Neural cell (in vitro differentiated cells): ENCODE measurements around the gene FGFBP2. TPM values are rescaled to one million over a fixed set of nuclear protein-coding genes. Genes with fewer than 3 reads are reported as not detected.

Experiments used
- H2AFZ ChIP-seq: fragments of 200-600, 300-800 bp; sonication (generic), shearing (Covaris generic); 2 replicates; pipeline ENCODE4 v1.6.0; 2014; ENCODE audit warnings: low read depth, mild to moderate bottlenecking, antibody characterized with exemption, low read length, moderate library complexity
- H3F3A ChIP-seq: fragments of 200-600 bp; shearing (Covaris generic); 2 replicates; pipeline ENCODE4 v1.6.1; 2016; ENCODE audit warnings: mild to moderate bottlenecking, moderate library complexity, mixed read lengths, antibody characterized with exemption, low read length; ENCODE audit not compliant: insufficient read depth, poor library complexity, severe bottlenecking
- H3K27ac ChIP-seq: fragments of 200-600, 300-800 bp; sonication (generic), shearing (Covaris generic); 2 replicates; pipeline ENCODE4 v1.5.1; 2014; ENCODE audit warnings: mild to moderate bottlenecking, low read length, moderate library complexity
- H3K27me3 ChIP-seq: fragments of 300-800, 200-600 bp; sonication (generic), shearing (Covaris generic); 2 replicates; pipeline ENCODE4 v1.6.0; 2014; ENCODE audit warnings: mild to moderate bottlenecking, low read depth, low read length, moderate library complexity; ENCODE audit not compliant: insufficient read depth
- H3K36me3 ChIP-seq: fragments of 300-800, 200-600 bp; sonication (generic), shearing (Covaris generic); 2 replicates; pipeline ENCODE4 v1.5.1; 2014; ENCODE audit warnings: mild to moderate bottlenecking, antibody characterized with exemption, low read length, moderate library complexity; ENCODE audit not compliant: insufficient read depth
- H3K4me2 ChIP-seq: fragments of 300-800, 200-600 bp; sonication (generic), shearing (Covaris generic); 2 replicates; pipeline ENCODE4 v1.6.0; 2014; ENCODE audit warnings: mild to moderate bottlenecking, low read length
- H3K4me3 ChIP-seq: fragments of 300-800, 200-600 bp; sonication (generic), shearing (Covaris generic); 2 replicates; pipeline ENCODE4 v1.5.1; 2014; ENCODE audit warnings: mild to moderate bottlenecking, low read length, moderate library complexity
- H3K79me2 ChIP-seq: fragments of 200-600 bp; shearing (Covaris generic); replicated peaks from 2 replicates; pipeline ENCODE4 v1.6.0; 2014; ENCODE audit warnings: mild to moderate bottlenecking, low read length, moderate library complexity; ENCODE audit not compliant: insufficient read depth
- H3K9ac ChIP-seq: fragments of 300-800, 200-600 bp; sonication (generic), shearing (Covaris generic); 2 replicates; pipeline ENCODE4 v1.6.1; 2016; ENCODE audit warnings: mild to moderate bottlenecking, low read length, mixed read lengths
- H3K9me2 ChIP-seq: fragments of 200-600 bp; shearing (Covaris generic); 2 replicates; pipeline ENCODE4 v1.6.1; 2016; ENCODE audit warnings: mild to moderate bottlenecking, low read length, mixed read lengths; ENCODE audit not compliant: insufficient read depth
- H3K9me3 ChIP-seq: fragments of 200-600, 300-800 bp; sonication (generic), shearing (Covaris generic); 2 replicates; pipeline ENCODE4 v1.6.1; 2016; ENCODE audit warnings: mild to moderate bottlenecking, mixed run types, low read length, moderate library complexity, mixed read lengths
- H4K20me1 ChIP-seq: fragments of 200-600 bp; shearing (Covaris generic); 2 replicates; pipeline ENCODE4 v1.6.1; 2016; ENCODE audit warnings: mild to moderate bottlenecking, mixed run types; ENCODE audit not compliant: insufficient read depth
- EP300 ChIP-seq: fragments of 450-650 bp; conservative IDR thresholded peaks from 2 replicates; pipeline ENCODE4 v1.6.1; 2014; ENCODE audit warnings: antibody characterized with exemption, mild to moderate bottlenecking, moderate library complexity; ENCODE audit not compliant: poor library complexity, severe bottlenecking
- EZH2 ChIP-seq: fragments of 200-600, 300-800 bp; shearing (Covaris generic), sonication (generic); IDR thresholded peaks from 2 replicates; pipeline ENCODE4 v1.6.1; 2014; ENCODE audit warnings: antibody characterized with exemption, low read length, borderline replicate concordance, mild to moderate bottlenecking; ENCODE audit not compliant: insufficient read depth, poor library complexity, severe bottlenecking
- MXI1 ChIP-seq: fragments of 450-650 bp; conservative IDR thresholded peaks from 2 replicates; pipeline ENCODE4 v1.6.1; 2014; ENCODE audit warnings: antibody characterized with exemption, mild to moderate bottlenecking; ENCODE audit not compliant: poor library complexity, severe bottlenecking
- POLR2AphosphoS5 ChIP-seq: IDR thresholded peaks from 2 replicates; pipeline ENCODE4 v1.6.1; 2012
- RAD21 ChIP-seq: fragments of 450-650 bp; conservative IDR thresholded peaks from 2 replicates; pipeline ENCODE4 v1.6.1; 2014; ENCODE audit warnings: antibody characterized with exemption, mild to moderate bottlenecking, moderate library complexity
- REST ChIP-seq: IDR thresholded peaks from 2 replicates; pipeline ENCODE4 v1.6.1; 2012; ENCODE audit warnings: borderline replicate concordance
- SMC3 ChIP-seq: fragments of 450-650 bp; conservative IDR thresholded peaks from 2 replicates; pipeline ENCODE4 v1.6.1; 2014; ENCODE audit warnings: antibody characterized with exemption, mild to moderate bottlenecking, moderate library complexity; ENCODE audit not compliant: poor library complexity
- TAF1 ChIP-seq: IDR thresholded peaks from 2 replicates; pipeline ENCODE4 v1.6.1; 2012; ENCODE audit warnings: low read depth
- polyA plus RNA-seq: library from polyadenylated mRNA; depleted of rRNA; stranded (reverse); fragments of >200 nt; gene quantifications from 2 replicates; pipeline ENCODE4 v1.2.3, GENCODE V29; 2014
- TF ChIP-seq, protein P1 (sequence below): fragments of 450-650 bp; IDR thresholded peaks from 2 replicates; pipeline ENCODE4 v1.5.1; 2014; ENCODE audit warnings: antibody characterized with exemption, mild to moderate bottlenecking, moderate library complexity; ENCODE audit not compliant: poor library complexity, severe bottlenecking

Gene FGFBP2
- polyA plus RNA-seq, 1 donor from 2014 or later, result not detected

DNA sequence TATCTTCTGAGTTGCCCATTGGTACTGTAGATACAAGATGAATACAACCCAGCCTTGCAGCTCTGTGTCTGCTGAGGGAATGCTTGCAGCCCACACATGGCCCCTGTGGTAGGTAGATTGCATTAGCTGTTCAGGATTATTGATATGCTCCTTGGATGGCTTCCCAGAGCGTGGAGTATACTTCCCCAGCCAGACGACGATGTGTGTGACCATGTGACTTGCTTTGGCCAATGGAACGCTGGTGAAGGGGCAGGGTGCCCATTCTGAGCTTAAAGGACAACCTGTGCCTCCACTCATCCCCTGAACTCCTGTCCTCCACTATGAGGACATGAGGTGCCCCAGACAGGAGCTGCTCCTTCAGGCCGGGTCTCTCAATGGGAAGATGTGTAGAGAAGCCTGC is 23.9 kb upstream of the FGFBP2 start:
- H3K36me3 ChIP-seq, result no peaks in the 10 kb centered on the region
- H3K9me2 ChIP-seq, result no peaks in the 10 kb centered on the region
- no peak overlapping the region for H3K9ac ChIP-seq
- H2AFZ ChIP-seq, result no peak overlapping the region
- no peaks in the 10 kb centered on the region for H3K79me2 ChIP-seq
- no peak overlapping the region for H3K4me2 ChIP-seq
- no peak overlapping the region for H3K4me3 ChIP-seq
- H3K9me3 ChIP-seq, result no peaks in the 10 kb centered on the region
- no peaks in the 10 kb centered on the region for H3K27me3 ChIP-seq
- no peak for TF ChIP-seq EP300
- TF ChIP-seq, protein P1, sequence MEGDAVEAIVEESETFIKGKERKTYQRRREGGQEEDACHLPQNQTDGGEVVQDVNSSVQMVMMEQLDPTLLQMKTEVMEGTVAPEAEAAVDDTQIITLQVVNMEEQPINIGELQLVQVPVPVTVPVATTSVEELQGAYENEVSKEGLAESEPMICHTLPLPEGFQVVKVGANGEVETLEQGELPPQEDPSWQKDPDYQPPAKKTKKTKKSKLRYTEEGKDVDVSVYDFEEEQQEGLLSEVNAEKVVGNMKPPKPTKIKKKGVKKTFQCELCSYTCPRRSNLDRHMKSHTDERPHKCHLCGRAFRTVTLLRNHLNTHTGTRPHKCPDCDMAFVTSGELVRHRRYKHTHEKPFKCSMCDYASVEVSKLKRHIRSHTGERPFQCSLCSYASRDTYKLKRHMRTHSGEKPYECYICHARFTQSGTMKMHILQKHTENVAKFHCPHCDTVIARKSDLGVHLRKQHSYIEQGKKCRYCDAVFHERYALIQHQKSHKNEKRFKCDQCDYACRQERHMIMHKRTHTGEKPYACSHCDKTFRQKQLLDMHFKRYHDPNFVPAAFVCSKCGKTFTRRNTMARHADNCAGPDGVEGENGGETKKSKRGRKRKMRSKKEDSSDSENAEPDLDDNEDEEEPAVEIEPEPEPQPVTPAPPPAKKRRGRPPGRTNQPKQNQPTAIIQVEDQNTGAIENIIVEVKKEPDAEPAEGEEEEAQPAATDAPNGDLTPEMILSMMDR, result no peak
- TF ChIP-seq TAF1, result no peak
- TF ChIP-seq SMC3, result no peak
- no peak for TF ChIP-seq RAD21
- no peak for TF ChIP-seq REST
- no peak for TF ChIP-seq EZH2
- TF ChIP-seq POLR2AphosphoS5, result no peak
- TF ChIP-seq MXI1, result no peak
- no peaks in the 10 kb centered on the region for H4K20me1 ChIP-seq
- no peaks in the 10 kb centered on the region for H3F3A ChIP-seq
- H3K27ac ChIP-seq, result no peak overlapping the region

GRCh38 chr4:15983610-15984009 is 20.6 kb upstream of the FGFBP2 start:
- Histone ChIP-seq H3K27ac (no peak overlapping the region), H3K4me2 (no peak overlapping the region), H3F3A (no peaks in the 10 kb centered on the region), H4K20me1 (no peaks in the 10 kb centered on the region), H3K9ac (no peak overlapping the region), H2AFZ (no peak overlapping the region), H3K36me3 (no peaks in the 10 kb centered on the region), H3K9me3 (no peaks in the 10 kb centered on the region), H3K27me3 (no peaks in the 10 kb centered on the region), H3K9me2 (no peaks in the 10 kb centered on the region), H3K4me3 (no peak overlapping the region), H3K79me2 (no peaks in the 10 kb centered on the region)
- TF ChIP-seq SMC3 (no peak), POLR2AphosphoS5 (no peak), RAD21 (no peak)
- TF ChIP-seq, protein P1, result no peak
